Omental fat pad (tissue), 4 donors: ENCODE results near the gene APBA2. TPM values are rescaled to one million over a fixed set of nuclear protein-coding genes. Genes with fewer than 3 reads are reported as not detected.

Experiments
- ATAC-seq: fragments of 150-250 bp; one replicate; pipeline ENCODE4 v1.9.1; 2016; ENCODE audit warnings: mild to moderate bottlenecking, moderate library complexity; ENCODE audit not compliant: low FRiP score
- DNase-seq: peaks from one replicate; pipeline ENCODE4 v3.0.0-alpha.2; 2019; ENCODE audit warnings: low spot score
- total RNA-seq, 4 donors: library from RNA; depleted of rRNA; stranded (reverse); fragments of >200 nt; gene quantifications; one replicate each; pipeline ENCODE4 v1.1.0, GENCODE V29; 2016
- TF ChIP-seq, protein P1 (sequence below), 3 donors: fragments of 450-650 bp; IDR thresholded peaks; one replicate each; pipeline ENCODE4 v1.5.1; 2016 to 2017; ENCODE audit warnings: antibody characterized with exemption in 3 of 3, mild to moderate bottlenecking in 3 of 3, moderate library complexity in 2 of 3

APBA2 gene
- total RNA-seq, 4 donors from 2014 or later, result 0.93 to 4.3 (median 2.6) TPM

DNA sequence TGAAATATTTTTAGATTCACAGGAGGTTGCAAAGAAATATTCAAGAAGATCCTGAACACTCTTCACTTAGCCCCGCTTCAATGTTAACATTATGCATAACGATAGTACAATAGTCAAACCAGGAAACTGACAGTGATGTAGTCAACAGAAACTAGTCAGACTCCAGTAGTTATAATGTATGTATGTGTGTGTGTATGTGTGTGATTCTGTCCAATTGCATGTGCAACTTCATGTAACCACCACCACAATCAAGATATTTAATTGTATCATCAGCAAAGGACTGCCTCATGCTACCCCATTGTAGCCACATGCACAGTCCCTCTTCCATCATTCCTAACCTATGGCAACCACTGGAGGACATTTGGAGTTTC is 77.9 kb downstream of the APBA2 start:
- DNase-seq, result no peak
- ATAC-seq, result no peak
- TF ChIP-seq, protein P1, sequence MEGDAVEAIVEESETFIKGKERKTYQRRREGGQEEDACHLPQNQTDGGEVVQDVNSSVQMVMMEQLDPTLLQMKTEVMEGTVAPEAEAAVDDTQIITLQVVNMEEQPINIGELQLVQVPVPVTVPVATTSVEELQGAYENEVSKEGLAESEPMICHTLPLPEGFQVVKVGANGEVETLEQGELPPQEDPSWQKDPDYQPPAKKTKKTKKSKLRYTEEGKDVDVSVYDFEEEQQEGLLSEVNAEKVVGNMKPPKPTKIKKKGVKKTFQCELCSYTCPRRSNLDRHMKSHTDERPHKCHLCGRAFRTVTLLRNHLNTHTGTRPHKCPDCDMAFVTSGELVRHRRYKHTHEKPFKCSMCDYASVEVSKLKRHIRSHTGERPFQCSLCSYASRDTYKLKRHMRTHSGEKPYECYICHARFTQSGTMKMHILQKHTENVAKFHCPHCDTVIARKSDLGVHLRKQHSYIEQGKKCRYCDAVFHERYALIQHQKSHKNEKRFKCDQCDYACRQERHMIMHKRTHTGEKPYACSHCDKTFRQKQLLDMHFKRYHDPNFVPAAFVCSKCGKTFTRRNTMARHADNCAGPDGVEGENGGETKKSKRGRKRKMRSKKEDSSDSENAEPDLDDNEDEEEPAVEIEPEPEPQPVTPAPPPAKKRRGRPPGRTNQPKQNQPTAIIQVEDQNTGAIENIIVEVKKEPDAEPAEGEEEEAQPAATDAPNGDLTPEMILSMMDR (IDR thresholded peaks at IDR 0.05), result no peak

DNA sequence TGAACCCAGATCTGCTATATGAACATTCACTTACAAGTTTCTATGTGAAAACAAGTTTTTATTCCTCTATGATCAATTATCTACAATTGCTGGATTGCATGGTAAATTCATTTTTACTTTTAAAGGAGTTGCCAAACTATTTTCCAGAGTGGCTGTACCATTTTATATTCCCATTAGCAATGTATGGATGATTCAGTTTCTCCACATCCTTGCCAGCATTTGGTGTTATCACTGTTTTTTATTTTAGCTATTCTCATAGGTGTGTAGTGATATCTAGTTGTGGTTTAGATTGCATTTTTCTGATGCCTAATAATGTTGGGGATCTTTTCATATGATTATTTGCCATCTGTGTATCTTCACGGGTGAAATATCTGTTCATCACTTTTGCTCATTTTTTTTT is 78.3 kb downstream of the APBA2 start:
- no peak for DNase-seq
- ATAC-seq, result no peak
- TF ChIP-seq, protein P1 (IDR thresholded peaks at IDR 0.05), result no peak

DNA sequence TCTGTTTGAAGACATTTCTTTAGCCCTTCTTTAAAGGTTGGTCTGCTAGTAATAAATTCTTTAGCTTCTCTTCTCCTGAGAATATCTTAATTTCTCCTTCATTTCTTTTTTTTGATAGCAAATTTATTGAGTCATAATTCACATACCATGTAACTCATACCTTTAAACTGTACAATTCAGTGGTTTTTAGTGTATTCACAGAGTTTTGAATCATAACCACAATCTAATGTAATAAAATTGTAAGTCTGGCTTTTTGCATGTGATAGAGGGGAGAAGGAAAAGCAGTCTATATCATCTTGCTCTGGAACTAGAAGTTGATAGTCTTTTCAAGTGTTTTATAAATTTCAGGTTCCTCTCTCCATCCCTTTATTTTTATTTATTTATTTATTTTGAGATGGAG is 81.3 kb downstream of the APBA2 start:
- no peak for DNase-seq
- TF ChIP-seq, protein P1 (IDR thresholded peaks at IDR 0.05), result no peak
- ATAC-seq, result no peak

DNA sequence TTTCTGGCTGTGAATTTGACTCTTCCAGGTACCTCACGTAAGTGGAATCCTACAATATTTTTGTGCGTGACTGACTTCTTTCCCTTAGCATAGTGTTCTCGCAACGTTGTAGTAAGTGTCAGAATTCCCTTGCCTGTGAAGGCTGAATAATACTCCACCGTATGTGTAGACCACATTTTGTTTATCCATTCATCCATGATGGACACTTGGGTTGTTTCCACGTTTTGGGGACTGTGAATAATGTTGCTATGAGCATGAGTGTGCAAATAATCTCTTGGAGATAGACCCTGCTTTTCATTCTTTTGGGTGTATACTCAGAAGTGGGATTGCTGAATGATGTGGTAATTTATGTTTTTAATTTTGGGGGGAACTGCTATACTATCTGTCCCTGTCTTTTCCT is 82.2 kb downstream of the APBA2 start:
- no peak for DNase-seq
- TF ChIP-seq, protein P1 (IDR thresholded peaks at IDR 0.05), result no peak
- ATAC-seq, result no peak

DNA sequence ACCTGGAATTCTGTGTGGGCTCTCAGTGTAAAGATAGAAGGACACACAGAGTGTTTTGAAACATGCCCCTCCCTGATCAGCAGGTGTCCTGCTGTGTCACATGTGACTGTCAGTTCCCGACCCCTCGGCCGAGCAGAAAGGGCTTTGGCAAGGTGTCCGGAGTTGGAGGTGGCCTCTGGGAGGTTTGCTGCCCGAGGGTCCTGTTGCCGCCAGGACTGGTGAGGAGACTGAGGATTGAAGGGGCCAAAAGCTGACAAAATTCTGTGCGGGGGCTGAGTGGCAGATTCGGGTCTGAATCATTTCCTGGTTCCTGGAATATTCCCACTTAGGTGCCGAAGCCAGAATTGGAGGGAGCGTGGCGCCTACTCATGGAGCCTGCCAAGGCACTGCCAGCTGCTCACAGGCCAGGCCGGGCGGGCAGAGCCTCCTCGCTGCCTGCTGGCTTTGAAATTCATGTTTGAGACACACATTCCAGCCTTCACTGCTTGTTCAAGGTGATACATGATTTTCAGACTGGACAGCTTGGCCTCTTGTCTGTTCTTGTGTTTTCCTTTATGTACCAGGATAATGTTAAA is 83.8 kb downstream of the APBA2 start:
- no peak for ATAC-seq
- TF ChIP-seq, protein P1 (IDR thresholded peaks at IDR 0.05), result no peak
- no peak for DNase-seq

DNA sequence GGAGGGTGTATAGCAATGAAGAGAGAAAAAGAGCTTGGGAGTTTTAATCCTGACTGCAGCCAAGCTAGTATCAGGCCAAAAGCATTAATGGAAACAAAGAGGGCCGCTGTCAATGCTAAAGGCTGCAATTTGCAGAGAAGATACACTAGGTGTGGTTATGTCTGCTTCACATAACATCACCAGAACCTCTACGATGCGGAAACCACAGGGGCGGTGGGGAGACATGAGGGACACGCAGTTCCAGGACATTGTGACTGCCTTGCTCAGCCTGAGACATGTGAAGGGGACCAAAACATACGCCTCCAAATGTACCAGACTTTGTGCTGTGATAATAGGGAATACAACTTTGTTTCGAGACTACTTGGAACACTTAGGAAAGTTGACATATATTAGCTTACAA is 88.4 kb downstream of the APBA2 start:
- no peak for ATAC-seq
- TF ChIP-seq, protein P1 (IDR thresholded peaks at IDR 0.05), result no peak
- DNase-seq, result no peak

DNA sequence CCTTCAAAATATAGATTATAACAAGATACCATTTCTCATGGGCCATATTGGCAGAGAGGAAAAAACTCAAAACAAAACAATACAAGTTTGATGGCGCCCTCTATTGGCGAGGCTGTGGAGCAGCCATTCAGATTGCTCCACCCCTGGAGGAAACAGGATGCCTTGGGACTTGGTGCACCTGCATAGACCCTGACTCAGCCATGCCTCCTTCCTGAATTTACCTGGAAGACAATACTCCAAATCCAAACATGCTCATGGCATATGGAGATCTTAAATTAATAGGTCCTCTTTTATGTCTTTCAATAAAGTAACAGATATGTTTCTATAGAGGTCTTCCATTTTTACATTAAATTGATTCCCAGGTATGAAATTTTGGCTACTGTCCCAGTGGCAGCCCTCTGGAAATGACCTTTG is 90.0 kb downstream of the APBA2 start:
- no peak for DNase-seq
- no peak for ATAC-seq
- TF ChIP-seq, protein P1 (IDR thresholded peaks at IDR 0.05), result no peak
